Activated CD4-positive, alpha-beta memory T cell treated with anti-CD3 and anti-CD28 coated beads, Interleukin-2, amount 10 ng/mL, durations not matched to agents 7 days and 5 days (primary cell): ENCODE data around the gene KRT14. TPM values are rescaled to one million over a fixed set of nuclear protein-coding genes. Genes with fewer than 3 reads are reported as not detected.
A peak's percentile ranks its signal among the peaks of the same experiment; 100 is the strongest.
"Not testable (repeated sequence)": the region's sequence is repeated elsewhere in the genome, so short reads cannot be mapped to it uniquely, and the experiment has no call there.

Experiments used
- CTCF ChIA-PET: fragments of 350-600 bp; sonication (Branson Sonifier 250); formaldehyde crosslinking; loops from one replicate; lab custom pipeline; 2021; ENCODE audit warnings: antibody characterized with exemption, inconsistent platforms; lab: Charles Lee
- POLR2A ChIA-PET: fragments of 350-600 bp; sonication (Branson Sonifier 250); formaldehyde crosslinking; loops from one replicate; lab custom pipeline; 2021; ENCODE audit warnings: antibody characterized with exemption; lab: Charles Lee
- DNase-seq: peaks from one replicate; pipeline ENCODE4 v3.0.0-alpha.2; 2020
- H3K27ac Mint-ChIP-seq: one replicate; pipeline ENCODE4 v1.8.0; 2021; ENCODE audit warnings: mild to moderate bottlenecking, mixed read lengths
- H3K27me3 Mint-ChIP-seq: one replicate; pipeline ENCODE4 v1.8.0; 2021; ENCODE audit warnings: mixed read lengths
- H3K36me3 Mint-ChIP-seq: one replicate; pipeline ENCODE4 v1.8.0; 2021; ENCODE audit warnings: low read depth, mixed read lengths
- H3K4me1 Mint-ChIP-seq: one replicate; pipeline ENCODE4 v1.8.0; 2021; ENCODE audit warnings: mixed read lengths
- H3K4me3 Mint-ChIP-seq: one replicate; pipeline ENCODE4 v1.8.0; 2021; ENCODE audit warnings: mild to moderate bottlenecking, mixed read lengths
- H3K9me3 Mint-ChIP-seq: one replicate; pipeline ENCODE4 v1.8.0; 2021; ENCODE audit warnings: mixed read lengths
- total RNA-seq, 2 experiments: library from RNA; stranded (reverse); gene quantifications; one replicate each; pipeline ENCODE4 v1.2.3, GENCODE V29; 2021

KRT14 gene
- total RNA-seq, 2 experiments from 2014 or later: not detected

DNA sequence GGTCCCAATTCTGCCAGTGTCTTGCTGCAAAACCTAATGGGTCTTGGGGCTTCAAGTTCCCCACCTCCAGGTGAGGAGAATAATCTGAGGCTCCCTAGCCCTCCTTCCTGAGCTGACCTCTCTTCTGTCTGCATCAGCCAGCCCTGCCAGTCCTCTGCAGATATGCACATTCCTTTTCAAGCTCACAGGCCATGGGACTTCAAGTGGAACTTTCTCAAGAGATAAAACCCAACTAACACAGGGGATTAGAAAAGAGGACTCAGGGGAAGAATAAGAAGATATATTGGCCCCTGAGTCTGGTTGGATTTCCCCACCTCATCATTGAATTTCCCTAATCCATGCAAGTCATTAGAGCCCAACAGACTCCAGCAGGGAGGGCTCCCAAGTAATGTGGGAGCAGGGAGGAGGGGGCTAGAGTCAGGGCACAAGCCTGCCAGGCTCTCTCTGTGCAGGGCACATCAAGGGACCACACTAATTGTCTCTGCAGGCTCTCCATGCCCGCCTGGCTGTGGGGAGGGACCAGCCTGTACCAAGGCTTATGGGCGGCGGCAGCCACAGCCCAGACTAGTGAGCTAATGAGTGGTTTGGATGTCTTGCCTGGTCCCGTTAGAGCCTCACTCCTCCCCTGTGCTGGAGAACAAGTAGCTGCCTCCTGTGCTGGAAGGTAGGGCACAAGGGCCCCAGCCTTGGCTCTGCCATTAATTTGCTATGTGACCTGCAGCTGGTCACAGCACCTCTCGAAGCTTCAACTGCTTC, 1.2 kb downstream of the KRT14 start:
- Mint-ChIP-seq H3K27me3 (peaks cover 12% of the 10 kb centered on the region), H3K4me3 (no peak overlapping the region), H3K4me1 (peaks cover 1% of the 10 kb centered on the region), H3K27ac (no peak overlapping the region), H3K9me3 (no peaks in the 10 kb centered on the region), H3K36me3 (no peaks in the 10 kb centered on the region)
- DNase-seq: no peak
- ChIA-PET CTCF (no interaction called here), POLR2A (no interaction called here)

- POLR2A ChIA-PET, H3K4me3 Mint-ChIP-seq, CTCF ChIA-PET, H3K4me1 Mint-ChIP-seq, H3K27ac Mint-ChIP-seq, H3K36me3 Mint-ChIP-seq, DNase-seq, H3K9me3 Mint-ChIP-seq: not testable (repeated sequence)
- peaks cover 10% of the 10 kb centered on the region for H3K27me3 Mint-ChIP-seq
These were observed 2.3 kb downstream of the KRT14 start for GRCh38 chr17:41584331-41584927.

- Mint-ChIP-seq H3K9me3 (no peaks in the 10 kb centered on the region), H3K36me3 (no peaks in the 10 kb centered on the region), H3K4me3 (no peak overlapping the region), H3K27ac (no peak overlapping the region), H3K4me1 (no peaks in the 10 kb centered on the region), H3K27me3 (peaks cover 13% of the 10 kb centered on the region)
- DNase-seq: no peak
- CTCF ChIA-PET: no interaction called here
- POLR2A ChIA-PET: no interaction called here
These were observed 3.3 kb downstream of the KRT14 start for GRCh38 chr17:41583137-41584127.

DNA sequence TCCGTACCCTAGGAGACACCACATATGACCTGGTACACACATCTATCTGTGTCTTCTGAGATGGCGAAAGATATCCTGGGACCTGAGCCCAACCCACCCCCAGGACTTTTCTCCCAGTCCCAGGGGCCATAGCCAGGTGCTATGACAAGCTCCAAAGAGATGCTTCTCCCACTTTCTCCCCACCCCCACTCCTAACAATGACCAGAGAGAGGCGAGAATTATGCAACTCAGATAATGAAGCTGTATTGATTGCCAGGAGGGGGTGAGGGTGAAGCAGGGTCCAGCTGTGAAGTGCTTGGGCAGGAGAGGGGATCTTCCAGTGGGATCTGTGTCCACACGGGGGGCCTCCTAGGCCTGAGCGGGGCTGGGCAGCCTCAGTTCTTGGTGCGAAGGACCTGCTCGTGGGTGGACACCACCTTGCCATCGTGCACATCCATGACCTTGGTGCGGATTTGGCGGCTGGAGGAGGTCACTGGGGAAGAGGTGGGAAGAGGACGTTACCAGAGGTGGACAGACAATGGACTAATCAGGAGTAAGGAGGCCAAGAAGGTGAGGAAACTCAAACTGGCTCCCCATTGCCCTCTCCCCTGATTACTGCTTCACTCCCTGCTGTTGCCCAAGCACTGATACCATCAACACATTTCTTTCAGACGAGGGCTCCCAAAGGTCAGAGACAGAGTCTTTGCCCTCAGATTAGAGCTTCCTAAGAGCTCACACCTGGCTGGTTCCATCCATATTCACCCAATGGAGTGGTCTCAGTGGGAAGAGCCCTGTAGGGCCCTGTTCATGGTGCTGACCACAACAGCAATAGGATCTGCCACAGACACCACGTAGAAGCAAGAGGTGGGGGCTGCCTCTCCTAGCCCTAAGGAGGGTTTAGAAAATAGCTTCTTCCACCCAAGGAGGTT, 4.4 kb downstream of the KRT14 start:
- CTCF ChIA-PET: interaction anchor here (1.4 to 2.3 kb wide), 4 partner anchors 33 to 83 kb away, joined by 3 to 11 read pairs (median 6); no protein-coding TSS in a partner anchor
- H3K36me3 Mint-ChIP-seq, DNase-seq, POLR2A ChIA-PET, H3K9me3 Mint-ChIP-seq, H3K27ac Mint-ChIP-seq, H3K4me3 Mint-ChIP-seq, H3K4me1 Mint-ChIP-seq: not testable (repeated sequence)
- H3K27me3 Mint-ChIP-seq: peaks cover 21% of the 10 kb centered on the region

DNA sequence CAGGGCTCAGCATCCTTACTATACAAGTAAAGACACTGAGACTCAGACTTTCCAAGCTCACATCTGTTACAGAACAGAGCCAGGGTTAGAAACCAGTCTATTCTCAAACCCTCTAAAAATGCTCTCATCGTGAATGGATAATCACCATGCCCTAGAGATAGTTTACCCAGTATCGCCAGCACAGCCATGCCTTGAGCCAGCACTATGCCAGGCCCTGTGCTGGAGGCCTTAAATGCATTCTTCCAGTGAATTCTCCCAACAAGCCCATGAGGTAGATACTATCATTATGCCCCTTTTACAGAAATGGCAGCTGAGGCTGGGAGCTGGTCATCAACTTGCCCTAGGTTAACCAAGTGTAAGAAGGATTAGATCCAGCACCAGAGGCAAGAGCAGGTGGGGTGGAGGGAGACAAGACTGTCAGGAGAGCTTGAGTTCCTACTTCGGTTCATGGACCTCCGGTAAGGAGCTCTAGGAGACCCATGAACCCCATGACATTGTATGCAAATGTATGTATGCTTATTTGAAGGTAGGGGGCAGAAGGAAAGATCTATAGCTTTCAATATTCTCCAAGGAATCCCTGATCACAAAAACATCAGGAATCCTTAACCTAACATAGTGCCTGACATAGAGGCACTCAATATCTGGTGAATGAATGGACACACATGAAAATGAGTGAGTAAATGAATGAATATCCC, 5.2 kb downstream of the KRT14 start:
- ChIA-PET CTCF (interaction anchor here (1.4 to 2.3 kb wide), 4 partner anchors 33 to 84 kb away, joined by 3 to 11 read pairs (median 6); no protein-coding TSS in a partner anchor), POLR2A (no interaction called here)
- no peak overlapping the region for H3K4me3 Mint-ChIP-seq
- no peaks in the 10 kb centered on the region for H3K36me3 Mint-ChIP-seq
- H3K9me3 Mint-ChIP-seq: no peaks in the 10 kb centered on the region
- no peaks in the 10 kb centered on the region for H3K4me1 Mint-ChIP-seq
- H3K27me3 Mint-ChIP-seq: peaks cover 23% of the 10 kb centered on the region
- DNase-seq: no peak
- no peak overlapping the region for H3K27ac Mint-ChIP-seq

DNA sequence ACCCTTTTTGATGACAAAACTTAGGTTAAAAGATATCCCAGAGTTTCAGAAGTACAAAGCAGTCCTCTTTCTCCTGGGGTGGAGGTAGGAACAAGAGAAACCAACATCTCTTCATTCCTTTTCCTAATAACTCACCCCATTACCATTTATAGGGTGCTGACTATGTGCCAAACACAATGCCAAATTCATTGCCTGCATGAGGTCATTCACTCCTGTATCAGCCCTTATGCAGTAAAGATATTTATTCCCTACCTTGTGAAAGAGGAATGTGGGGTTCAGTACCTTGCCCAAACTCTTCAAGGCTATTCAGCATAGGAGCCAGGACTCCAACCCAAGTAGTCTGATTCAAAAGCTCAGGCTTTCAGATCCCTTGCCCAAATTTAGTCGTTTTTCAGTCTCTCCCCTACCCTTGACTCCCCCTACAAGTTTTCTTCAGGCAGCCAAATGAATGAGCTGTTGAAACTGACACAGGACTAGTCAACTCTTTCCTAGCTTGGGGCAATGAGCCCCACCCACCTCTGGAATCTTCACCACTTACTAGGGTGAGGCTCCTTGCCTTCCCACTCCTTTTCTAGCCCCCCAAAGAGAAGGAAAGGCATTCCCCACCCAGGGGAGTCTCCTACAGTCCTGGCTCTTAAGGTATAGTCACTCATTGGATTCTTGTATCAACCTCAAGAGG, 5.9 kb downstream of the KRT14 start:
- Mint-ChIP-seq H3K4me1 (no peaks in the 10 kb centered on the region), H3K36me3 (no peaks in the 10 kb centered on the region), H3K9me3 (no peaks in the 10 kb centered on the region), H3K4me3 (no peak overlapping the region), H3K27me3 (peaks cover 23% of the 10 kb centered on the region), H3K27ac (no peak overlapping the region)
- POLR2A ChIA-PET: no interaction called here
- CTCF ChIA-PET: interaction anchor here (1.4 to 2.3 kb wide), 4 partner anchors 32 to 85 kb away, joined by 3 to 11 read pairs (median 6); no protein-coding TSS in a partner anchor
- no peak for DNase-seq

GRCh38 chr17:41580244-41580575, 6.5 kb downstream of the KRT14 start:
- CTCF ChIA-PET: interaction anchor here (1.1 to 2.8 kb wide), 10 partner anchors 11 to 98 kb away, joined by 3 to 18 read pairs (median 6); no protein-coding TSS in a partner anchor
- H3K36me3 Mint-ChIP-seq: no peaks in the 10 kb centered on the region

GRCh38 chr17:41579484-41580243, 7.0 kb downstream of the KRT14 start:
- Mint-ChIP-seq H3K36me3 (no peaks in the 10 kb centered on the region), H3K4me1 (no peaks in the 10 kb centered on the region), H3K27me3 (peaks cover 26% of the 10 kb centered on the region), H3K4me3 (no peak overlapping the region), H3K27ac (no peak overlapping the region), H3K9me3 (no peaks in the 10 kb centered on the region)
- DNase-seq: peak; percentile 82
- ChIA-PET CTCF (interaction anchor here (0.6 to 2.8 kb wide), 13 partner anchors 11 to 887 kb away, joined by 3 to 18 read pairs (median 4); no protein-coding TSS in a partner anchor), POLR2A (no interaction called here)

More at GRCh38 chr17:41580244-41580575, 6.5 kb downstream of the KRT14 start:
- no peak overlapping the region for H3K27ac Mint-ChIP-seq
- H3K27me3 Mint-ChIP-seq: peaks cover 25% of the 10 kb centered on the region
- no peaks in the 10 kb centered on the region for H3K4me1 Mint-ChIP-seq
- no peak overlapping the region for H3K4me3 Mint-ChIP-seq
- no peaks in the 10 kb centered on the region for H3K9me3 Mint-ChIP-seq
- POLR2A ChIA-PET: no interaction called here
- no peak for DNase-seq

GRCh38 chr17:41578971-41579370, 7.7 kb downstream of the KRT14 start:
- DNase-seq: no peak
- Mint-ChIP-seq H3K4me3 (no peak overlapping the region), H3K9me3 (no peaks in the 10 kb centered on the region), H3K36me3 (no peaks in the 10 kb centered on the region), H3K4me1 (no peaks in the 10 kb centered on the region), H3K27me3 (peaks cover 26% of the 10 kb centered on the region), H3K27ac (no peak overlapping the region)
- POLR2A ChIA-PET: no interaction called here
- CTCF ChIA-PET: interaction anchor here (0.6 to 2.8 kb wide), 13 partner anchors 10 to 886 kb away, joined by 3 to 18 read pairs (median 4); no protein-coding TSS in a partner anchor

DNA sequence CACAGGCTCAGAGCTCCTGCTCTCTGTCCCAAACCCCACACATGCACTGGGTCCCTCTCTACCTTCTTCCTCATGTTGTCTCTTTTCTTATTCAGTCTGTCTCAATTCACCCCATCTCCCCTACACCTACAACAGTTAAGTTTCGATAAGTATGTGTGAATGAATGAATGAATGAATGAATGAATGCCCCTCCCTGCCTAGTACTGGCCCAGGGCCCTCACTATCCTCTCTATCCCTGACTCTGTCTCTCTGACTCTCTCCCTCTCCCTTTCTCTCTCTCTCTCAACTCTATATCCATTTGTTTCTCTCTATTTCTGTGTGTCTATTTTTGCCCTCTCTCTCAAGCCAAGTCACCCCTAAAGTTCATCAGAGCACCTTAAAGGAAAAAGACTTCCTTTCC, 8.2 kb downstream of the KRT14 start:
- H3K27ac Mint-ChIP-seq: no peak overlapping the region
- POLR2A ChIA-PET: no interaction called here

More for the DNA sequence above, 8.2 kb downstream of the KRT14 start:
- Mint-ChIP-seq H3K36me3 (no peaks in the 10 kb centered on the region), H3K4me1 (no peaks in the 10 kb centered on the region), H3K9me3 (no peaks in the 10 kb centered on the region), H3K4me3 (no peak overlapping the region), H3K27me3 (peaks cover 26% of the 10 kb centered on the region)
- CTCF ChIA-PET: interaction anchor here (1.3 to 2.8 kb wide), 6 partner anchors 9 to 87 kb away, joined by 3 to 18 read pairs (median 6); no protein-coding TSS in a partner anchor
- DNase-seq: no peak
